H1 (cell line): ENCODE data around the gene KRT8. TPM values are rescaled to one million over a fixed set of nuclear protein-coding genes. Genes with fewer than 3 reads are reported as not detected.

Experiments used
- CTCF ChIA-PET: fragments of 300-600 bp; sonication (Branson Sonifier 250); formaldehyde crosslinking; loops from one replicate; lab custom pipeline; 2021; ENCODE audit not compliant: partially characterized antibody; lab: Charles Lee
- POLR2A ChIA-PET: fragments of 300-600 bp; sonication (Branson Sonifier 250); formaldehyde crosslinking; loops from one replicate; lab custom pipeline; 2021; ENCODE audit warnings: inconsistent platforms; ENCODE audit not compliant: partially characterized antibody; lab: Charles Lee
- DNase-seq, 2 experiments: peaks; one replicate each; pipeline versions ENCODE4 v3.0.0 to v3.0.0-alpha.2; 2010 to 2022; ENCODE audit warnings: low spot score in 2 of 2, low read depth in 1 of 2, mixed read lengths in 1 of 2
- FAIRE-seq: peaks from 2 replicates; lab custom pipeline; 2011; peaks lifted over from hg19 to GRCh38; lab: Jason Lieb, UNC
- H2AFZ ChIP-seq: 2 replicates; pipeline ENCODE4 v1.8.1; 2012; ENCODE audit warnings: low read length, inconsistent platforms
- H2AK5ac ChIP-seq: 2 replicates; pipeline ENCODE4 v1.6.1; 2013; ENCODE audit warnings: low read depth, low read length
- H2BK120ac ChIP-seq: replicated peaks from 2 replicates; pipeline ENCODE3; 2013; ENCODE audit warnings: low read depth, low read length, inconsistent platforms
- H2BK12ac ChIP-seq: 2 replicates; pipeline ENCODE4 v1.6.1; 2013; ENCODE audit warnings: low read depth, low read length
- H2BK15ac ChIP-seq: 2 replicates; pipeline ENCODE4 v1.6.1; 2013; ENCODE audit warnings: low read length
- H2BK20ac ChIP-seq: 2 replicates; pipeline ENCODE4 v1.6.1; 2013; ENCODE audit warnings: low read length
- H2BK5ac ChIP-seq: 2 replicates; pipeline ENCODE4 v1.6.1; 2013; ENCODE audit warnings: low read depth, low read length
- H3K14ac ChIP-seq: 2 replicates; pipeline ENCODE4 v1.6.1; 2013; ENCODE audit warnings: inconsistent platforms; ENCODE audit not compliant: insufficient read length
- H3K18ac ChIP-seq: 2 replicates; pipeline ENCODE4 v1.6.1; 2013; ENCODE audit warnings: low read length; ENCODE audit errors: extremely low read depth
- H3K23ac ChIP-seq: 2 replicates; pipeline ENCODE4 v1.6.1; 2013; ENCODE audit warnings: inconsistent platforms; ENCODE audit not compliant: insufficient read length
- H3K23me2 ChIP-seq: 2 replicates; pipeline ENCODE4 v1.6.1; 2013; ENCODE audit warnings: low read depth, low read length
- H3K27ac ChIP-seq: 2 replicates; pipeline ENCODE4 v1.6.1; 2011; ENCODE audit warnings: low read depth, low read length, inconsistent platforms
- H3K27me3 ChIP-seq, 4 experiments: replicated peaks in 1 of 4; 1 replicate in 1 of 4; 2 replicates in 3 of 4; pipeline versions ENCODE4 v1.6.1 to v1.8.1; 2011 to 2013; ENCODE audit warnings: low read length in 3 of 4, mild to moderate bottlenecking in 3 of 4, inconsistent platforms in 2 of 4, mixed read lengths in 2 of 4, moderate library complexity in 1 of 4; ENCODE audit not compliant: control insufficient read depth in 3 of 4, insufficient read depth in 3 of 4; ENCODE audit errors: extremely low read depth in 1 of 4
- H3K36me3 ChIP-seq, 4 experiments: 2 replicates each; pipeline versions ENCODE4 v1.6.1 to v1.8.1; 2011 to 2013; ENCODE audit warnings: mild to moderate bottlenecking in 4 of 4, low read length in 3 of 4, moderate library complexity in 2 of 4, control low read depth in 1 of 4, inconsistent platforms in 1 of 4; ENCODE audit not compliant: insufficient read depth in 4 of 4, control insufficient read depth in 2 of 4
- H3K4ac ChIP-seq: replicated peaks from 2 replicates; pipeline ENCODE3; 2013; ENCODE audit warnings: low read length, low read depth, mixed read lengths, inconsistent platforms; ENCODE audit not compliant: insufficient read length
- H3K4me1 ChIP-seq, 4 experiments: replicated peaks in 1 of 4; 1 replicate in 1 of 4; 2 replicates in 3 of 4; pipeline versions ENCODE4 v1.6.1 to v1.8.1; 2011 to 2013; ENCODE audit warnings: low read length in 3 of 4, inconsistent platforms in 2 of 4, mixed read lengths in 1 of 4; ENCODE audit not compliant: insufficient read depth in 4 of 4, control insufficient read depth in 3 of 4
- H3K4me2 ChIP-seq, 2 experiments: 2 replicates each; pipeline versions ENCODE4 v1.6.1 to v1.8.1; 2011 to 2013; ENCODE audit warnings: low read depth in 2 of 2, low read length in 2 of 2, control low read depth in 1 of 2, inconsistent platforms in 1 of 2, mild to moderate bottlenecking in 1 of 2; ENCODE audit not compliant: insufficient read depth in 1 of 2
- H3K4me3 ChIP-seq, 4 experiments: fragments of 200-600, 300-600 bp in 1 of 4; sonication (generic), shearing (Covaris generic), sonication (Bioruptor Twin) in 1 of 4; 2 replicates each; pipeline versions ENCODE4 v1.5.1 to v1.8.1; 2011 to 2016; ENCODE audit warnings: low read length in 4 of 4, low read depth in 3 of 4, control low read depth in 2 of 4, inconsistent platforms in 2 of 4, mild to moderate bottlenecking in 2 of 4, mixed read lengths in 1 of 4, moderate library complexity in 1 of 4; ENCODE audit not compliant: insufficient read depth in 2 of 4; ENCODE audit errors: extremely low read depth in 1 of 4
- H3K56ac ChIP-seq: replicated peaks from 2 replicates; pipeline ENCODE3; 2013; ENCODE audit warnings: low read depth, mild to moderate bottlenecking, mixed read lengths, low read length, inconsistent platforms; ENCODE audit not compliant: insufficient read length
- H3K79me1 ChIP-seq: 2 replicates; pipeline ENCODE4 v1.6.1; 2013; ENCODE audit warnings: low read depth, low read length, control low read depth
- H3K79me2 ChIP-seq, 2 experiments: 2 replicates each; pipeline versions ENCODE4 v1.6.1 to v1.8.1; 2012 to 2013; ENCODE audit warnings: low read length in 2 of 2, mild to moderate bottlenecking in 2 of 2, inconsistent platforms in 1 of 2; ENCODE audit not compliant: insufficient read depth in 2 of 2, control insufficient read depth in 1 of 2
- H3K9ac ChIP-seq, 4 experiments: replicated peaks in 1 of 4; 1 replicate in 1 of 4; 2 replicates in 3 of 4; pipeline versions ENCODE4 v1.6.1 to v1.8.1; 2011 to 2013; ENCODE audit warnings: low read depth in 3 of 4, low read length in 3 of 4, control low read depth in 2 of 4, mild to moderate bottlenecking in 2 of 4, moderate library complexity in 2 of 4, inconsistent platforms in 1 of 4; ENCODE audit errors: extremely low read depth in 1 of 4
- H3K9me3 ChIP-seq, 2 experiments: 2 replicates each; pipeline versions ENCODE4 v1.6.1 to v1.8.1; 2012 to 2013; ENCODE audit warnings: mild to moderate bottlenecking in 2 of 2, moderate library complexity in 2 of 2, control low read depth in 1 of 2, inconsistent platforms in 1 of 2, low read depth in 1 of 2, low read length in 1 of 2, mixed read lengths in 1 of 2; ENCODE audit not compliant: insufficient read depth in 2 of 2
- H4K20me1 ChIP-seq, 2 experiments: replicated peaks in 1 of 2; 2 replicates each; pipeline versions ENCODE3 to v1.8.1; 2011 to 2013; ENCODE audit warnings: inconsistent platforms in 2 of 2, low read length in 2 of 2, mild to moderate bottlenecking in 1 of 2; ENCODE audit not compliant: insufficient read depth in 2 of 2, control insufficient read depth in 1 of 2
- H4K5ac ChIP-seq: 2 replicates; pipeline ENCODE4 v1.6.1; 2013; ENCODE audit warnings: low read length, low read depth, mixed read lengths, inconsistent platforms; ENCODE audit not compliant: insufficient read length
- H4K8ac ChIP-seq: 2 replicates; pipeline ENCODE4 v1.8.0; 2013; ENCODE audit warnings: mild to moderate bottlenecking, moderate library complexity, low read length, inconsistent platforms; ENCODE audit not compliant: insufficient read depth; ENCODE audit errors: extremely low read depth
- H4K91ac ChIP-seq: replicated peaks from 2 replicates; pipeline ENCODE3; 2013; ENCODE audit warnings: low read length, mixed read lengths, inconsistent platforms; ENCODE audit not compliant: insufficient read length
- NRF1 ChIP-seq: IDR thresholded peaks from 2 replicates; pipeline ENCODE4 v1.6.1; 2011; ENCODE audit warnings: mild to moderate bottlenecking, low read depth, low read length, improper control_type of control experiment
- WGBS, 2 experiments: shearing (Covaris generic) in 1 of 2; methylation state at CpG; one replicate each; pipeline versions ENCODE4 v1.1.6 to v1.1.7; 2013 to 2015; ENCODE audit warnings: low lambda C conversion rate in 2 of 2, mixed read lengths in 2 of 2, inconsistent platforms in 1 of 2, low coverage in 1 of 2, missing lambda C conversion rate in 1 of 2; ENCODE audit not compliant: insufficient replicate concordance in 2 of 2, insufficient coverage in 1 of 2, insufficient read length in 1 of 2; ENCODE audit errors: extremely low coverage in 1 of 2, missing lambda C conversion rate in 1 of 2; 5-methylcytosine and 5-hydroxymethylcytosine counted together
- polyA plus RNA-seq, 7 experiments: library from polyadenylated mRNA; depleted of rRNA in 3 of 7; stranded (reverse) in 5 of 7; unstranded in 2 of 7; fragments of >200 nt in 5 of 7; fragments of 200-250 nt in 2 of 7; gene quantifications; 1 replicate in 5 of 7; 2 replicates in 1 of 7; 4 replicates in 1 of 7; pipeline versions ENCODE4 v1.2.1 to v1.2.3, GENCODE V29; 2011 to 2013; ENCODE audit warnings: missing spikeins in 2 of 7, mixed read lengths in 2 of 7
- total RNA-seq: library from RNA; stranded (reverse); fragmentation: NEBNext Ultra II Directional; extraction: Animal tissue kit (Norgen Biotek cat#: 25700); gene quantifications from 2 replicates; pipeline ENCODE4 v1.2.1, GENCODE V29; 2021

Gene KRT8
- total and polyA plus RNA-seq, 2 of the 8 experiments (the other 6 are each of a cell fraction or from before 2014, with no cell fraction given), result 280 to 290 TPM

DNA sequence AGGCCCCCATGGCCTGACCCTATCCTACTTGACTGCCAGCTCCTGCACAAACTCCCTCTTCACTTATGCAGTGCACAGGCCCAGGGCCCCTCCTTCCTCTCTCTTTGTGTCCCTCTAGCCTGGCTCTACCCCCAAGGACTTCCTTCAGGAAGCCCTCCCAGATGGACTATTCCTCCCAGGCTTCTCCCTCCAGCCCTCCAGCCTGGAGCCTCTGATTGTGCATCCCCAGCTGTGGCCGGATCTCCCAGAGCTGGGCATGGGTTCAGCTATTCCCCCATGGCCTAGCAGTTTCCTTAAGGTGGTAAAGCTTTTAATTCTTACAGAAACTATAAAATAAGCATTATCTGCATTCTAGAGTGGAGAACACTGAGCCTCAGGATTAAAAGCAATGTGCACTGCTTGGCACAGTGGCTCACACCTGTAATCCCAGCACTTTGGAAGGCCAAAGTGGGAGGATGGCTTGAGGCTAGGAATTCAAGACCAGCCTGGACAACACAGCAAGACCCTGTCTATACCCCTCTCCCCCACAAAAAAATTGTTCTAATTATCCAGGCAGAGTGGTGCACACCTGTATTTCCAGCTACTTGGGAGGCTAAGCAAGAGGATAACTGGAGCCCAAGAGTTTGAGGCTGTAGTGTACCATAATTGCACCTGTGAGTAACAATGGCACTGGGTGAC lies 16.8 kb upstream of the KRT8 start:
- POLR2A ChIA-PET, result interaction anchor here (0.5 to 8.4 kb wide), 7 partner anchors 10 to 85 kb away, joined by 3 to 75 read pairs (median 6); partner anchors contain the start of genes EIF4B, KRT18 and KRT8
- 100% methylated on average over 1 of the region's 1 CpG; no CpG with 5 or more reads in 1 of the 2 experiments for WGBS, 2 experiments
- FAIRE-seq, result no peak
- no peak for TF ChIP-seq NRF1

More for the DNA sequence above, 16.8 kb upstream of the KRT8 start:
- Histone ChIP-seq H4K20me1 (no peaks in the 10 kb centered on the region), H2BK12ac (no peak overlapping the region), H2AK5ac (no peak overlapping the region), H3K18ac (no peak overlapping the region), H3K4me3 (no peak overlapping the region), H3K36me3 (no peaks in the 10 kb centered on the region), H3K4me1 (peaks cover 0 to 21% (median 9%) of the 10 kb centered on the region in 4 experiments; a peak in 5 of 7 replicates), H3K14ac (no peak overlapping the region), H3K27me3 (no peaks in the 10 kb centered on the region), H3K79me1 (no peaks in the 10 kb centered on the region), H3K23ac (no peak overlapping the region), H4K5ac (no peak overlapping the region), H2BK15ac (no peak overlapping the region), H3K23me2 (no peaks in the 10 kb centered on the region), H3K9me3 (no peaks in the 10 kb centered on the region), H3K9ac (no peak overlapping the region), H3K56ac (no peak overlapping the region), H2AFZ (no peak overlapping the region), H2BK20ac (no peak overlapping the region), H3K4ac (no peak overlapping the region), H4K8ac (no peak overlapping the region), H2BK120ac (no peak overlapping the region), H2BK5ac (no peak overlapping the region), H4K91ac (no peak overlapping the region), H3K4me2 (no peak overlapping the region), H3K79me2 (no peaks in the 10 kb centered on the region), H3K27ac (no peak overlapping the region)
- CTCF ChIA-PET, result interaction anchor here (0.7 to 13.8 kb wide), 9 partner anchors 13 to 58 kb away, joined by 3 to 197 read pairs (median 6); partner anchors contain the start of gene KRT8
- no peak for DNase-seq
